ENCODE data around the gene TNFAIP8. TPM values are rescaled to one million over a fixed set of nuclear protein-coding genes. Genes with fewer than 3 reads are reported as not detected.

The TNFAIP8 gene
- total and polyA plus RNA-seq, 2 experiments from 2014 or later = 10.6 to 29.2 TPM

- peaks cover 59% of the 10 kb centered on the region for H3K4me1 ChIP-seq (ENCODE audit: insufficient read depth)
- H3F3A ChIP-seq (replicated peaks; ENCODE audit: low read depth) = no peaks in the 10 kb centered on the region
- H3K36me3 Mint-ChIP-seq (ENCODE audit: low read depth) = no peaks in the 10 kb centered on the region
- peaks cover 29% of the 10 kb centered on the region; the same call in 1 of the 2 replicates for H3K27me3 ChIP-seq (ENCODE audit: insufficient read depth)
- no peak overlapping the region for H3K4me3 ChIP-seq
- H3K4me2 ChIP-seq = peak overlapping the region; percentile 49
- H2AFZ ChIP-seq = no peak overlapping the region
- peaks cover 20% of the 10 kb centered on the region for H3K79me2 ChIP-seq (replicated peaks; ENCODE audit: insufficient read depth)
- H3K4me1 Mint-ChIP-seq = peaks cover 56% of the 10 kb centered on the region
- H3K27ac Mint-ChIP-seq = no peak overlapping the region
- peaks cover 4% of the 10 kb centered on the region; the same call in 1 of the 2 replicates for H3K9me2 ChIP-seq (ENCODE audit: insufficient read depth)
- no peaks in the 10 kb centered on the region for H3K9me3 Mint-ChIP-seq
- ATAC-seq (no peak), DNase-seq (ENCODE audit: low spot score) (no peak)
- no peak for TF ChIP-seq REST (IDR thresholded peaks at IDR 0.05; ENCODE audit: unreplicated experiment)
- no peak for TF ChIP-seq JUNB (IDR thresholded peaks at IDR 0.05; ENCODE audit: unreplicated experiment)
- no peak for TF ChIP-seq CTCF (conservative IDR thresholded peaks at IDR 0.05; ENCODE audit: low read depth in 2 of 2)
- no peak for TF ChIP-seq EZH2phosphoT487 (IDR thresholded peaks at IDR 0.05; ENCODE audit: unreplicated experiment)
- no peak for TF ChIP-seq EZH2 (IDR thresholded peaks at IDR 0.05; ENCODE audit: low read depth, unreplicated experiment)
- no peak for TF ChIP-seq ZNF331 (CRISPR knock-in tag; IDR thresholded peaks at IDR 0.05; ENCODE audit: low read depth)
- TF ChIP-seq STAT1 (IDR thresholded peaks at IDR 0.05; ENCODE audit: unreplicated experiment) = no peak
- no peak for TF ChIP-seq ZNF462 (CRISPR knock-in tag; IDR thresholded peaks at IDR 0.05)
- TF ChIP-seq CREB1 (CRISPR knock-in tag; IDR thresholded peaks at IDR 0.05; ENCODE audit: low read depth) = no peak
- TF ChIP-seq ETS1 (IDR thresholded peaks at IDR 0.05) = no peak
- no peak for TF ChIP-seq NANOG (IDR thresholded peaks at IDR 0.05; ENCODE audit: borderline replicate concordance)
- TF ChIP-seq ZNF114 (CRISPR knock-in tag; IDR thresholded peaks at IDR 0.05) = no peak
- no peak for TF ChIP-seq POLR2AphosphoS5 (IDR thresholded peaks at IDR 0.05; ENCODE audit: low read depth)
- H3K36me3 ChIP-seq (ENCODE audit: insufficient read depth) = no peaks in the 10 kb centered on the region
- no peaks in the 10 kb centered on the region for H4K20me1 ChIP-seq (replicated peaks; ENCODE audit: insufficient read depth)
- H3K27ac ChIP-seq (ENCODE audit: low read depth) = no peak overlapping the region
- H3K27me3 Mint-ChIP-seq (ENCODE audit: insufficient read depth, low read depth, poor library complexity) = peaks cover 8% of the 10 kb centered on the region
- no peak overlapping the region for H3K4me3 Mint-ChIP-seq
Observed at GRCh38 chr5:119358530-119358900, 2.7 kb downstream of the TNFAIP8 start.

Data from GM23338 (cell line).